Left lung (tissue), 14 donors: ENCODE measurements around the gene RASSF8. TPM values are rescaled to one million over a fixed set of nuclear protein-coding genes. Genes with fewer than 3 reads are reported as not detected.

Source experiments
- ATAC-seq: fragments of 200-7000 bp; cut with Tn5 transposase; one replicate; pipeline ENCODE4 v1.9.1; 2020; ENCODE audit warnings: moderate library complexity
- DNase-seq, 4 donors: peaks; one replicate each; pipeline ENCODE4 v3.0.0-alpha.2; 2013 to 2020
- H3K27ac ChIP-seq, 2 donors: fragments of 200-600 bp; sonication (generic) in 1 of 2; one replicate each; pipeline versions ENCODE4 v1.5.0 to v1.8.0; 2020 to 2021
- H3K27me3 ChIP-seq, 2 donors: fragments of 200-600 bp; sonication (generic) in 1 of 2; one replicate each; pipeline versions ENCODE4 v1.5.0 to v1.8.0; 2020 to 2021
- H3K36me3 ChIP-seq, 2 donors: fragments of 200-600 bp; sonication (generic) in 1 of 2; one replicate each; pipeline versions ENCODE4 v1.5.0 to v1.8.0; 2020 to 2021
- H3K4me1 ChIP-seq, 2 donors: fragments of 200-600 bp; one replicate each; pipeline ENCODE4 v1.8.0; 2021
- H3K4me3 ChIP-seq, 2 donors: fragments of 200-600 bp; sonication (generic) in 1 of 2; one replicate each; pipeline versions ENCODE4 v1.5.0 to v1.8.0; 2020 to 2021; ENCODE audit warnings: mild to moderate bottlenecking in 1 of 2
- H3K9me3 ChIP-seq, 2 donors: fragments of 200-600 bp; sonication (generic) in 1 of 2; one replicate each; pipeline versions ENCODE4 v1.5.0 to v1.8.0; 2020 to 2021
- CTCF ChIP-seq, 2 donors: fragments of 200-600 bp; sonication (generic) in 1 of 2; IDR thresholded peaks; one replicate each; pipeline versions ENCODE4 v1.5.0 to v1.8.0; 2021; ENCODE audit warnings: antibody characterized with exemption in 2 of 2
- intact Hi-C, 2 donors: fragments of 100-400 bp; cut with DNase I; formaldehyde crosslinking; loops; one replicate each; pipeline versions ENCODE4 v1.11.2 to v1.14.2; 2022
- long read RNA-seq, 12 donors: library from polyadenylated mRNA in 2 of 12; unstranded in 2 of 12; transcript quantifications; one replicate each; pipeline ENCODE4 v2.0.0 and lab custom pipeline, GENCODE V29; 2019 to 2026
- polyA plus RNA-seq, 6 donors: library from polyadenylated mRNA; unstranded; fragments of 120-200 nt; gene quantifications; one replicate each; pipeline ENCODE4 v1.2.1, GENCODE V29; 2013; ENCODE audit not compliant: insufficient read length in 6 of 6
- total RNA-seq, 2 donors: library from RNA; stranded (reverse); fragmentation: NEBNext Ultra II Directional; extraction: Animal tissue kit (Norgen Biotek cat#: 25700); gene quantifications; one replicate each; pipeline ENCODE4 v1.2.1, GENCODE V29; 2021
- donor health status: DM: no; HTN: yes; CAD: no.
- donor health status: DM: no; HTN: no; CAD: no.

The RASSF8 gene
- total RNA-seq (10 to 100 TPM; 39.1 to 45.3 TPM), polyA plus RNA-seq (10 to 100 TPM; 32.5 to 42.3 (median 36.5) TPM)
- long read RNA-seq, donor 1, partial matches to known transcripts = 9 of 15 reads
- long read RNA-seq, donor 1, other reads (novel, unspliced or antisense) = 5 of 15 reads
- long read RNA-seq, donor 2 = 0 reads
- long read RNA-seq, donor 3, partial matches to known transcripts = 5 of 5 reads
- long read RNA-seq, donor 3, other reads (novel, unspliced or antisense) = 0 of 5 reads
- long read RNA-seq, donor 4, partial matches to known transcripts = 0 of 2 reads
- long read RNA-seq, donor 4, other reads (novel, unspliced or antisense) = 2 of 2 reads
- long read RNA-seq, donor 5, partial matches to known transcripts = 5 of 5 reads
- long read RNA-seq, donor 5, other reads (novel, unspliced or antisense) = 0 of 5 reads
- long read RNA-seq, donor 6, full-length matches to known transcripts = 2 of 13 reads
- long read RNA-seq, donor 6, partial matches to known transcripts = 11 of 13 reads
- long read RNA-seq, donor 6, other reads (novel, unspliced or antisense) = 0 of 13 reads
- long read RNA-seq, donor 7 = 0 reads
- long read RNA-seq, donor 8, partial matches to known transcripts = 6 of 9 reads
- long read RNA-seq, donor 8, other reads (novel, unspliced or antisense) = 0 of 9 reads
- long read RNA-seq, donor 9 = 0 reads
- long read RNA-seq, donor 10 = 0 reads
- long read RNA-seq, donor 11, partial matches to known transcripts = 0 of 2 reads
- long read RNA-seq, donor 11, other reads (novel, unspliced or antisense) = 0 of 2 reads
- long read RNA-seq, donor 12 = 0 reads

GRCh38 chr12:25958428-25959070 is at the start of gene RASSF8:
Gene RASSF8 (plus strand): TSS chr12:25958682. CDS start chr12:26055344, 96,662 bp downstream.
- no peaks in the 10 kb centered on the region for H3K36me3 ChIP-seq
- no peaks in the 10 kb centered on the region for H3K9me3 ChIP-seq
- H3K27me3 ChIP-seq = peaks cover 0 to 41% of the 10 kb centered on the region in 2 donors
- ATAC-seq (peak; percentile 90), DNase-seq (peak in 3 of 4 donors; percentile 70 to 90 (median 87))
- peak within 1 kb of the TSS; percentile 88 to 95 for H3K27ac ChIP-seq
- peak within 1 kb of the TSS; percentile 53 to 63 for H3K4me3 ChIP-seq
- TF ChIP-seq CTCF (IDR thresholded peaks at IDR 0.05) = no peak
- peaks cover 9 to 27% of the 10 kb centered on the region in 2 donors for H3K4me1 ChIP-seq
- intact Hi-C loops = no loop called here

- intact Hi-C loops = no loop called here
- no peaks in the 10 kb centered on the region for H3K36me3 ChIP-seq
- H3K27ac ChIP-seq = no peak overlapping the region
- no peaks in the 10 kb centered on the region for H3K4me1 ChIP-seq
- ATAC-seq = no peak
- DNase-seq = no peak
- H3K27me3 ChIP-seq = no peaks in the 10 kb centered on the region
- TF ChIP-seq CTCF (IDR thresholded peaks at IDR 0.05) = no peak
- no peak overlapping the region for H3K4me3 ChIP-seq
- H3K9me3 ChIP-seq = peaks cover 0 to 6% of the 10 kb centered on the region in 2 donors
Measured at GRCh38 chr12:25914551-25914950, 43.9 kb upstream of the RASSF8 start.

- no peak overlapping the region for H3K4me3 ChIP-seq
- peak in 1 of 4 donors; percentile 7 for DNase-seq
- peak; percentile 19 for ATAC-seq
Measured at GRCh38 chr12:25924491-25925001, 33.9 kb upstream of the RASSF8 start.

GRCh38 chr12:25925064-25925463 is 33.4 kb upstream of the RASSF8 start:
- Histone ChIP-seq H3K36me3 (no peaks in the 10 kb centered on the region), H3K4me1 (no peaks in the 10 kb centered on the region), H3K27me3 (no peaks in the 10 kb centered on the region), H3K9me3 (no peaks in the 10 kb centered on the region), H3K4me3 (no peak overlapping the region), H3K27ac (no peak overlapping the region)
- ATAC-seq = no peak
- intact Hi-C loops = no loop called here
- no peak for DNase-seq
- TF ChIP-seq CTCF (IDR thresholded peaks at IDR 0.05) = no peak

More at GRCh38 chr12:25924491-25925001, 33.9 kb upstream of the RASSF8 start:
- H3K9me3 ChIP-seq = no peaks in the 10 kb centered on the region
- H3K27ac ChIP-seq = no peak overlapping the region
- no peaks in the 10 kb centered on the region for H3K4me1 ChIP-seq
- no peaks in the 10 kb centered on the region for H3K36me3 ChIP-seq
- TF ChIP-seq CTCF (IDR thresholded peaks at IDR 0.05) = no peak
- H3K27me3 ChIP-seq = no peaks in the 10 kb centered on the region
- intact Hi-C loops = no loop called here
